HG02798 (cell line): Measurements from ENCODE around the gene METRN.
A peak's percentile ranks its signal among the peaks of the same experiment; 100 is the strongest.

Experiments used
- ATAC-seq: cut with Tn5 transposase; IDR thresholded peaks from one replicate; pipeline ENCODE4 v1.9.1; 2021; ENCODE audit warnings: mild to moderate bottlenecking; ENCODE audit not compliant: unreplicated experiment, poor library complexity

Gene METRN

DNA sequence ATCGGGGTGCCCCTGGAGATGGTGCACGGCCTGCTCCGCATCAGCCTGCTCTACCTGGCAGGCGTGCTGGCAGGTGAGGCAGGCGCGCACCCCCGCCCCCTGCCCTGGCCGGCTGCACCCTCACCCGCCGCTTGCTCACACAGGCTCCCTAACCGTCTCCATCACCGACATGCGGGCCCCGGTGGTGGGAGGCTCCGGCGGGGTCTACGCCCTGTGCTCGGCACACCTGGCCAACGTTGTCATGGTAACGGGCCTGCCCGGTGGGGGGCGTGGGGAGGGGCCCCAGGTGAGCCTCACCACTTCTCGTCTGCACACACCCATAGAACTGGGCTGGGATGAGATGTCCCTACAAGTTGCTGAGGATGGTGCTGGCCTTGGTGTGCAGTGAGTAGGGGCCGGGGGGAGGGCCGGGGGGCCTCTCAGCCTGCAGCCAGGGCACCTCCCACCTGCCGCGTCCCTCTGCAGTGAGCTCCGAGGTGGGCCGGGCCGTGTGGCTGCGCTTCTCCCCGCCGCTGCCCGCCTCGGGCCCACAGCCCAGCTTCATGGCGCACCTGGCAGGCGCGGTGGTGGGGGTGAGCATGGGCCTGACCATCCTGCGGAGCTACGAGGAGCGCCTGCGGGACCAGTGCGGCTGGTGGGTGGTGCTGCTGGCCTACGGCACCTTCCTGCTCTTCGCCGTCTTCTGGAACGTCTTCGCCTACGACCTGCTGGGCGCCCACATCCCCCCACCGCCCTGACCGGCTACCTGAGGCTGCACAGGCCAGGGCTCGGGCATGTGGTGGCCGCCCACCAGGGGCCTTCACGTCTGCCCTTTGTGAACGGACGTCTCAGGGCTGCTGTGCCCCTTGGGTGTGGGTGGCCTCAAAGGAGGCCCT is 37.4 kb upstream of the METRN start:
- no peak for ATAC-seq

- no peak for ATAC-seq
Observed at GRCh38 chr16:678209-678857, 36.6 kb upstream of the METRN start.

- no peak for ATAC-seq
Observed at GRCh38 chr16:678858-679813, 35.8 kb upstream of the METRN start.

- peak; percentile 46 for ATAC-seq
Observed at GRCh38 chr16:679814-680624, 34.9 kb upstream of the METRN start, which contains the start of gene STUB1. Gene STUB1, plus strand, starts transcription at chr16:680410. Its CDS starts 116 bp downstream, at chr16:680526.

DNA sequence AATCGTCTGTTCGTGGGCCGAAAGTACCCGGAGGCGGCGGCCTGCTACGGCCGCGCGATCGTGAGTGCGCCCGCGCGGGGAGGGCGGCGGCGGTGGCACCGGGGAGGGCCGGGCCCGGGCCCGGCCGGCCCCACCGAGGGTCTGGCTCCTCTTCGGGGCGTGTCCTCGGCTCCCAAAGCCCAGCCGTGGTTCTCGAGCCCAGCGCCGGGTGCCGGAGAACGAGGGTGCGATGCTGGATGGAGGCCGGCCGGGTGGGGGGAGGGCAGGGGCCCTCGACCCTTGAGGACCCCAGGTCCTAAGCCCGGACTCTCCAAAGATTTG is 34.3 kb upstream of the METRN start:
- ATAC-seq = no peak

- ATAC-seq = no peak
Observed at GRCh38 chr16:680967-681745, 33.8 kb upstream of the METRN start.

GRCh38 chr16:681746-682427 is 33.0 kb upstream of the METRN start:
- no peak for ATAC-seq

- no peak for ATAC-seq
Observed at GRCh38 chr16:682493-683395, 32.2 kb upstream of the METRN start.

- ATAC-seq = no peak
Observed at GRCh38 chr16:683396-684070, 31.4 kb upstream of the METRN start.

DNA sequence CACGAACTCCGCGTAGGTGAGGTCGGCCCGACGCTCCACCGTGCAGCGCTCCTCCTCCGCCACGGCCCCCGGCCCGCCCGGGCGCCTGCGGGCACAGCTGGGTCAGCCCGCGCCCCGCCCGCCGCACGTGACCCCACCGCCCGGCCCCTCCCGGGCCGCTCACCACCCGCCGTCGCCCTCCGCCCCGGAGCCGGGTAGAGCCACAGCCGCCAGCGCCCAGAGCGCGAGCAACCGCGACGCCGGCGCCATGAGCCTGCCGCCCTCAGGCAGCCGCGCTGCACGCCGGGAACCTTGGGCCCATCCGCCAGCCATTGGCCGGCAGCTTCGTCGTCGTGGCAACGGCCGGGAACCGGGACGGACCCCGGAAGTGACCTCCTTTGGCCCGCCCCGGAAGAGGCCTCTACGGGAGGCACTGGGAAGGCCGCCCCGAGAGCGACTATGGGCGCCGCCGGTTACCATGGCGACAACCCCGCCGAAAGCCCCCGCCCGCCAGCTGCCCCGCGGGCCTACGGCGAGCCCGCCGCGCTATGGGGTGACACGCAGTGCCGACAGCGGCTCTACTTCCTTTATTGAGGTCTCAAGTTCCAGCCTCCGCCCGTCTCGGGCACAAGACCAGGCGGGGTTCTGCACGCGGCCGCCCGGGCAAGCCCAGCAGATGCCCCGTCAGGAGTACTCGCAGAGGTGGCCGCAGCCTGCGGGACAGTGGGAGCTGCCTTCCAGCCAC is 30.7 kb upstream of the METRN start, which contains the start of gene JMJD8:
Gene JMJD8 (minus strand): TSS at position 264 of the 724 bp plus-strand sequence. CDS start 15 bp downstream, at position 249.
- peak; percentile 75 for ATAC-seq

DNA sequence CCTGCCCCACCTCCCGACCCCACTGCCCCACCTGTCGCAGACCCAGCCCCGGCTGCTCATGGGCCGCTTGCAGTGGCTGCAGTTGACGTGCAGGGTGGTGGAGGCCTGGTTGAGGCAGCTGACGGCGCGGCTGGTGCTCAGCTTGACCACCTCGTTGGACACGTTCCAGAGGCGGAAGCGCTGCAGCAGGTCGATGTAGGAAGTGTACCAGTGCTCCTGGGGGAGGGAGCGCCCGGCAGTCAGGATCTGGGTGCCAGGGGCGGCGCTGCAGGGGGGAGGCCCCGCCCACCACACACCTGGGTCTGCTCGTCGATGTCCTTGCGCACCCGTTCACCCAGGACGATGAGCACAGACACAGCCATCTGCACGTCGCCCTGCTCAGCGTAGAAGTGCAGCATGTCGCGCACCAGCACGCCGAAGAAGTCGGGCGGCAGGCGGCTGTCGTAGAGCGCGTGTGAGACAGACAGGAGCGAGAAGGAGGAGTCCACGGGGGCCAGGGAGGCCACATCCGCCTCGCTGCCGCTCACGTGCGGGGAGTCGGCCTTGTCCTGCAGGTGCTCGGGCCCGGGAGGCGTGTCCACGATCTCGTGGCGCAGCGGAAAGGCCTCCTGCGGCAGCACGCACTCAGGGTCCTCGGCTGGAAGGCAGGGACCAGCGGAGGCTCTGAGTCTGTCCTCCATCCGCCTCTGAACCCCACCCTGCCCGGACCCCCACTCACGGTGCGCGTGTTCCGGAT is 29.8 kb upstream of the METRN start:
- no peak for ATAC-seq

DNA sequence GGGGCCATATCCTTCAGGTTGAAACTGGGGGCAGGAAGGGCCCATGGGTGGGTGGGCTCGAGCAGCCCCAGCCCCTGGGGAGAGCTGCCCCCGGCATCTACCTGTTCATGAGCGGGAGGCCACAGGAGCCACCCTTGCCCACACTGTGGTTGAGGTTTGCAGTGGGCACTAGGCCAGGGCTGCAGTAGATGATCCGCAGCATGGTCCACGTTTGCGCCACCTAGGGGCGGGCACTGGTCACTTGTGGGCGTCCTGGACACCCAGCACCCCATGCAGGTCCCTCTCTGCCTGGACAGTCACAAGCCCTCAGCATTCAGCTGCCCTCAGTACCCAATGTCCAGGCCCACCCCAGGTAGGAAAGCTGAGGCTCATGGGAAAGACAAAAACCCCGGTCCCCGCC is 29.0 kb upstream of the METRN start:
- ATAC-seq = no peak

DNA sequence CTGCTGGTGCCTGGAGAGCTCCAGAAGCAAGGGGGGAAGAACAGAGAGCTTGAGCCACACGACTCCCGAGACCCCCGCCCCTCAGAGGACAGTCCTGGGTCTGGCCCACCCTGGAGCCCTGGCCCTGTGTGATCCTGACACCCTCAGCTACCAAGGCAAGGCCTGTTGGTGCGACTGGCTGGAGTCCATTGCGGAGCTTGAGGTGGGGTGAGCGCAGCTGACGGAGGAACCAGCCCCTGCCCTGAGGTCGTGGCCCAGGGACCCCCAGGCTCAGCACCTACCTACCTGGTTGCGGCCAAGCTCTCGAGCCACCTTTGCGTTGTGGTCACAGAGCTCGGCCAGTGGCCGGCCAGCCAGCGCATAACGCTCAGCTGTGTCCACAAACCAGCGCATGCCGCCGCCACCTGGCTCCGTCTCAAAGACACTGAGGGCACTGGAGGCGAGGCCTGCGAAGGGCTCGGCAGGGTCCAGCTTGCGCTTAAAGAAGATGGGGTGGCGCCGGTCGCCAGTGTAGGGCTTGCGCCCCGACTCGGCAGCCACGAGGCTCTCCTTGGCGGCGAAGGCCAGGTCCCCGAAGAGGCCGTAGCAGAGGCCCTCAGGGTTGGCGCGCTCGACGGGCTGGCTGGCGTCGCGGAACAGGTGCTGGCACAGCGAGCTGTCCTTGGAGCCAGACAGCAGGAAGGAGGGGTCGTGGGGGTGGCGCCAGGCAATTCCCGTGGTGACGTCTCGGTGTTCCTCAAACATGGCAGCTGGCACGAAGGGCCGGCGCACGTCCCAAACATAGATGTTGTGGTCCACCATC is 28.3 kb upstream of the METRN start:
- no peak for ATAC-seq

DNA sequence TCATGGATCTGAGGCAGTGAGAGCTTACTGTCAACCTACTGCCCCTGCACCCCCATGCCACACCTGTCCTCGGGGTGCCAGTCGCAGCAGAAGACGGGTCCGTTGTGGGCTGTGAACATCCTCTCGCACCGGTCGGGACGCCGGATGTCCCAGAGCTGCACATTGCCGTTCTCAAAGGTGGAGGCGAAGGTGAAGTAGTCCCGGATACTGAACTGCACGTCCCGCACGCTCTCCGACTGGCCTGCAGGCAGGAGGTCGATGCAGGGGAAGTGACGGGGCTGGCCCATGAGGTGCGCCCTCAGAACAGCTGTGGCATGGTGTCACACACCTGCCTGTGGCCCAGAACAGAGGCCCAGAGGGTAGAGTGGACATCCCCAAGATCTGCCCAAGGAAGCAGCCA is 27.4 kb upstream of the METRN start:
- ATAC-seq = no peak
